CD4-positive, alpha-beta T cell (primary cell): ENCODE measurements around the gene SSC4D. TPM values are rescaled to one million over a fixed set of nuclear protein-coding genes. Genes with fewer than 3 reads are reported as not detected.

Experiments
- ATAC-seq: fragments of 200-7000 bp; cut with Tn5 transposase; one replicate; pipeline ENCODE4 v1.10.0; 2022; ENCODE audit warnings: mild to moderate bottlenecking; ENCODE audit not compliant: poor library complexity
- CTCF ChIA-PET: fragments of 350-600 bp; sonication (Branson Sonifier 250); formaldehyde crosslinking; loops from one replicate; lab custom pipeline; 2021; ENCODE audit warnings: antibody characterized with exemption, inconsistent platforms; lab: Charles Lee
- POLR2A ChIA-PET: fragments of 350-600 bp; sonication (Branson Sonifier 250); formaldehyde crosslinking; loops from one replicate; lab custom pipeline; 2021; ENCODE audit warnings: antibody characterized with exemption, inconsistent platforms; lab: Charles Lee
- DNase-seq, 14 experiments: peaks; one replicate each; pipeline ENCODE4 v3.0.0-alpha.2; 2013 to 2020; ENCODE audit warnings: mixed read lengths in 2 of 14
- H3K27ac ChIP-seq, 2 donors: one replicate each; pipeline versions ENCODE4 v1.5.1 to v1.7.0; 2013; ENCODE audit warnings: low read length in 2 of 2, low read depth in 1 of 2, mild to moderate bottlenecking in 1 of 2
- H3K27me3 ChIP-seq, 2 experiments: 1 replicate in 1 of 2; 2 replicates in 1 of 2; pipeline versions ENCODE4 v1.6.1 to v1.7.0; 2013; ENCODE audit warnings: low read length in 2 of 2, control low read depth in 1 of 2, mild to moderate bottlenecking in 1 of 2, moderate library complexity in 1 of 2; ENCODE audit not compliant: insufficient read depth in 2 of 2, control insufficient read depth in 1 of 2
- H3K36me3 ChIP-seq: one replicate; pipeline ENCODE4 v1.6.1; 2013; ENCODE audit warnings: low read length, control low read depth; ENCODE audit not compliant: insufficient read depth
- H3K4me1 ChIP-seq: one replicate; pipeline ENCODE4 v1.6.1; 2013; ENCODE audit warnings: low read length, control low read depth; ENCODE audit not compliant: insufficient read depth
- H3K4me3 ChIP-seq: one replicate; pipeline ENCODE4 v1.5.1; 2013; ENCODE audit warnings: mild to moderate bottlenecking, low read length, moderate library complexity
- H3K9me3 ChIP-seq, 2 experiments: 1 replicate in 1 of 2; 2 replicates in 1 of 2; pipeline versions ENCODE4 v1.6.1 to v1.7.0; 2013; ENCODE audit warnings: low read length in 2 of 2, mild to moderate bottlenecking in 2 of 2, control low read depth in 1 of 2, moderate library complexity in 1 of 2; ENCODE audit not compliant: control insufficient read depth in 1 of 2, insufficient read depth in 1 of 2
- H3K27ac Mint-ChIP-seq: one replicate; pipeline ENCODE4 v1.8.0; 2020; ENCODE audit warnings: mixed read lengths
- H3K27me3 Mint-ChIP-seq: one replicate; pipeline ENCODE4 v1.8.0; 2021; ENCODE audit warnings: mixed read lengths
- H3K36me3 Mint-ChIP-seq: one replicate; pipeline ENCODE4 v1.8.0; 2021; ENCODE audit warnings: low read depth, mixed read lengths
- H3K4me1 Mint-ChIP-seq: one replicate; pipeline ENCODE4 v1.8.0; 2021; ENCODE audit warnings: low read depth, mixed read lengths
- H3K4me3 Mint-ChIP-seq: one replicate; pipeline ENCODE4 v1.8.0; 2020; ENCODE audit warnings: mild to moderate bottlenecking, mixed read lengths
- H3K9me3 Mint-ChIP-seq: one replicate; pipeline ENCODE4 v1.8.0; 2020; ENCODE audit warnings: mixed read lengths
- intact Hi-C, 2 experiments: fragments of 100-400 bp; cut with DNase I in 1 of 2; cut with micrococcal nuclease in 1 of 2; formaldehyde crosslinking; loops; one replicate each; pipeline versions ENCODE4 v1.15.1 to v1.9.0; 2023 to 2025; cut with DNase I, micrococcal nuclease
- total RNA-seq, 174 experiments: library from RNA in 2 of 174; stranded (reverse) in 2 of 174; gene quantifications; one replicate each; pipeline ENCODE4 v1.2.3 and lab custom pipeline; 2021 to 2026
- TF ChIP-seq, protein P1 (sequence below): fragments of 200-600 bp; IDR thresholded peaks from one replicate; pipeline ENCODE4 v1.8.0; 2022; ENCODE audit warnings: antibody characterized with exemption, mild to moderate bottlenecking

Gene SSC4D
- total RNA-seq, 2 experiments from 2014 or later = not detected

DNA sequence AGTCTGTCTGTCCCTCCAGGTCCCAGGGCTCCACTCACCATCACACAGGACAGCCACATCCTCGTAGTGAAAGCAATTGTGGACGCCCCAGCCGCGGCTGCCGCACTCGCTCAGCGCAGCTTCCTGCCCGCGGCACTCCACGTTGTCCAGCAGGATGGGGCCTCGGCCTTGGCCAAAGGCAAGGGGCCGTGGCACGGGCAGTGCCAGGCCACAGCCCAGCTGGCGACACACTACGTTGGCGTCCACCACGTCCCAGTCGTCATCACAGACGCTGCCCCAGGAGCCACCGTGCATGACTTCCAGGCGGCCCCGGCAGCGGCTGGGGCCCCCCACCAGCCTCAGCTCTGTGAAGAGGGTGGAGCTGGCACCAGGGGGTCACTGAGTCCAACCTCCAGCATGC is 9.2 kb downstream of the SSC4D start:
- DNase-seq = no peak
- no peak for ATAC-seq

DNA sequence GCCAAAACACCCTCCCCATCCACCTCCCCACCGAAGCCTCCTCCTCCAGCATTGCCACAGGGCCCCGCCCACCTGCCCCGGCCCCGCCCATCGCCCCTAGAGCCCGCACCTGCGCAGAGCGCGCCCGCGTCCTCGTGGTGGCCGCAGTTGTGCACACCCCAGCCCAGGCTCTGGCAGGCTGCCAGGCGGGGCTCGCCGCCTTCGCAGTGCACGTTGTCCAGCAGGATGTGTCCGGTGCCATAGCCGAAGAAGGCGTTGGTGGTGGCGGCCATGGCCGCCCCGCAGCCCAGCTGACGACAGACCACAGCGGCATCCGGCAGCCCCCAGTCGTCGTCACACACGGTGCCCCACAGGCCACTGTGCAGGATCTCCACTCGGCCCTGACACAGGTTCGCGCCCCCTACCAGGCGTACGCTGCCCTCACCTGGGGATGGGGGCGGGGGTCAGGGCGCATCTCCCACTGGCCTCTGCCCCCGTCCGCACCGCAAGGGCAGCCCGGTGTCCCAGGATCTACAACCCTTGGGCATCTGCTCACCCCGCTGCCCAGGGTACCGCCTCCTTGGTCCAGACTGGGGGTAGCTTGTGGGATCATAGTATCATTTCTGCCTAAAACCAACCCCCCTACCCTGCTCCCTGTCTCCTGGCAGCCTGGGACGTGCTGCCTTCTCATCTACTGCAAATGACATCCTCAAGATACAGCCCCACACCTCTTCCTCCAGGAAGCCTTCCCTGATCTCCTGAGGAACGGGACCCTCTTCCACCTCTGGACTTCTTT is 11.9 kb downstream of the SSC4D start:
- TF ChIP-seq, protein P1, sequence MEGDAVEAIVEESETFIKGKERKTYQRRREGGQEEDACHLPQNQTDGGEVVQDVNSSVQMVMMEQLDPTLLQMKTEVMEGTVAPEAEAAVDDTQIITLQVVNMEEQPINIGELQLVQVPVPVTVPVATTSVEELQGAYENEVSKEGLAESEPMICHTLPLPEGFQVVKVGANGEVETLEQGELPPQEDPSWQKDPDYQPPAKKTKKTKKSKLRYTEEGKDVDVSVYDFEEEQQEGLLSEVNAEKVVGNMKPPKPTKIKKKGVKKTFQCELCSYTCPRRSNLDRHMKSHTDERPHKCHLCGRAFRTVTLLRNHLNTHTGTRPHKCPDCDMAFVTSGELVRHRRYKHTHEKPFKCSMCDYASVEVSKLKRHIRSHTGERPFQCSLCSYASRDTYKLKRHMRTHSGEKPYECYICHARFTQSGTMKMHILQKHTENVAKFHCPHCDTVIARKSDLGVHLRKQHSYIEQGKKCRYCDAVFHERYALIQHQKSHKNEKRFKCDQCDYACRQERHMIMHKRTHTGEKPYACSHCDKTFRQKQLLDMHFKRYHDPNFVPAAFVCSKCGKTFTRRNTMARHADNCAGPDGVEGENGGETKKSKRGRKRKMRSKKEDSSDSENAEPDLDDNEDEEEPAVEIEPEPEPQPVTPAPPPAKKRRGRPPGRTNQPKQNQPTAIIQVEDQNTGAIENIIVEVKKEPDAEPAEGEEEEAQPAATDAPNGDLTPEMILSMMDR = no peak
- ChIA-PET POLR2A (no interaction called here), CTCF (no interaction called here)
- no peaks in the 10 kb centered on the region for H3K27me3 Mint-ChIP-seq
- H3K27ac ChIP-seq = no peak overlapping the region
- H3K9me3 ChIP-seq = no peaks in the 10 kb centered on the region
- peak overlapping the region; percentile 68 for H3K4me3 ChIP-seq
- H3K9me3 Mint-ChIP-seq = no peaks in the 10 kb centered on the region
- no peaks in the 10 kb centered on the region for H3K27me3 ChIP-seq
- peak overlapping the region; percentile 78 for H3K4me3 Mint-ChIP-seq
- no peaks in the 10 kb centered on the region for H3K36me3 ChIP-seq
- peak; percentile 71 to 92 (median 80) for DNase-seq
- peak; percentile 58 for ATAC-seq
- H3K36me3 Mint-ChIP-seq = no peaks in the 10 kb centered on the region
- peaks cover 29% of the 10 kb centered on the region for H3K4me1 ChIP-seq
- intact Hi-C loops = loop anchor here in 1 of 2 experiments (5.0 to 10.0 kb wide), 3 partner anchors 400 to 1137 kb away; partner anchors contain the start of genes POR and PTPN12
- H3K27ac Mint-ChIP-seq = no peak overlapping the region
- H3K4me1 Mint-ChIP-seq = peaks cover 20% of the 10 kb centered on the region

More for the DNA sequence above, 9.2 kb downstream of the SSC4D start:
- Histone ChIP-seq H3K36me3 (no peaks in the 10 kb centered on the region), H3K27ac (no peak overlapping the region), H3K27me3 (no peaks in the 10 kb centered on the region), H3K9me3 (no peaks in the 10 kb centered on the region), H3K4me3 (no peak overlapping the region), H3K4me1 (peaks cover 19% of the 10 kb centered on the region)
- peaks cover 15% of the 10 kb centered on the region for H3K4me1 Mint-ChIP-seq
- no peaks in the 10 kb centered on the region for H3K9me3 Mint-ChIP-seq
- TF ChIP-seq, protein P1 = no peak
- H3K27me3 Mint-ChIP-seq = no peaks in the 10 kb centered on the region
- no peaks in the 10 kb centered on the region for H3K36me3 Mint-ChIP-seq
- no peak overlapping the region for H3K27ac Mint-ChIP-seq
- ChIA-PET POLR2A (no interaction called here), CTCF (no interaction called here)
- intact Hi-C loops = no loop called here
- H3K4me3 Mint-ChIP-seq = no peak overlapping the region

DNA sequence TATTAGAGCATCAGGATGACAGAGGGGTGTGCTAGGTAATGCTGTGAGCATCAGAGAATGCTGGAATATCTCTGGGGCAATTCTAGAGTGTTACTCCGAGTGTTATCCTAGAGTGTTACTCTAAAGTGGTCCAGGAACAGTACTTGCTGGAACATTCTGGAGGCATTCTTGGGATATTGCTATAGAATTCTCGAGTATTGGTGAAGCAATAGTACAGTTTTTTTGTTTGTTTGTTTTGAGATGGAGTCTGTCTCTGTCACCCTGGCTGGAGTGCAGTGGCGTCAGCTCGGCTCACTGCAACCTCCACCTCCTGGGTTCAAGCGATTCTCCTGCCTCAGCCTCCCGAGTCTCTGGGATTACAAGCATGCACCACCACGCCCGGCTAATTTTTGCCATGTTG is 12.6 kb downstream of the SSC4D start:
- Mint-ChIP-seq H3K27ac (no peak overlapping the region), H3K9me3 (no peaks in the 10 kb centered on the region), H3K4me3 (peak overlapping the region; percentile 76), H3K36me3 (no peaks in the 10 kb centered on the region), H3K27me3 (no peaks in the 10 kb centered on the region), H3K4me1 (peaks cover 22% of the 10 kb centered on the region)
- peak overlapping the region; percentile 68 for H3K4me3 ChIP-seq
- no peaks in the 10 kb centered on the region for H3K27me3 ChIP-seq
- ATAC-seq (no peak), DNase-seq (no peak)
- no peaks in the 10 kb centered on the region for H3K36me3 ChIP-seq
- ChIA-PET POLR2A (no interaction called here), CTCF (no interaction called here)
- H3K4me1 ChIP-seq = peaks cover 33% of the 10 kb centered on the region
- H3K27ac ChIP-seq = no peak overlapping the region
- TF ChIP-seq, protein P1 = no peak
- no peaks in the 10 kb centered on the region for H3K9me3 ChIP-seq
- intact Hi-C loops = loop anchor here in 1 of 2 experiments (5.0 to 10.0 kb wide), 3 partner anchors 400 to 1138 kb away; partner anchors contain the start of genes POR and PTPN12
